Measurements from ENCODE around the gene IZUMO1. TPM values are rescaled to one million over a fixed set of nuclear protein-coding genes. Genes with fewer than 3 reads are reported as not detected.

The IZUMO1 gene
- total RNA-seq, 1 donor from 2014 or later = not detected

DNA sequence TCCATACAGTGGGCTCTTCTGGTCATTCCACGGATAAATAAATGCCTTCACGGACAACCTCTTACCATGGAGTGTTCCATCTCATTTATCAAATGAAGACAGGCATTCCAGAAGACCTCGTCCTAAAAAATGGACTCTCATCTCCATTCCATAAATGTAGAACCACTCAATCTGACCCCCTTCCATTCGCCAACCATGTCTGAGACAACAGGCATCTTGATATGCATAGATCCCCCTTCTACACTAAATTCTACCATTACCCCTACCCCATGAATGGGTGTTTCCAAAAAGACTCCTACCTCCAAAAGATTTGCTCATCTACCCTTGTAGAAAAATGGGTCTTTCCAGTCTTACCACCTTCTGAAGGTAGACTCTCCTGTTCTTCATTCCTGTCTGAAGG, 15.3 kb downstream of the IZUMO1 start:
- DNase-seq (ENCODE audit: low read depth) = no peak

DNA sequence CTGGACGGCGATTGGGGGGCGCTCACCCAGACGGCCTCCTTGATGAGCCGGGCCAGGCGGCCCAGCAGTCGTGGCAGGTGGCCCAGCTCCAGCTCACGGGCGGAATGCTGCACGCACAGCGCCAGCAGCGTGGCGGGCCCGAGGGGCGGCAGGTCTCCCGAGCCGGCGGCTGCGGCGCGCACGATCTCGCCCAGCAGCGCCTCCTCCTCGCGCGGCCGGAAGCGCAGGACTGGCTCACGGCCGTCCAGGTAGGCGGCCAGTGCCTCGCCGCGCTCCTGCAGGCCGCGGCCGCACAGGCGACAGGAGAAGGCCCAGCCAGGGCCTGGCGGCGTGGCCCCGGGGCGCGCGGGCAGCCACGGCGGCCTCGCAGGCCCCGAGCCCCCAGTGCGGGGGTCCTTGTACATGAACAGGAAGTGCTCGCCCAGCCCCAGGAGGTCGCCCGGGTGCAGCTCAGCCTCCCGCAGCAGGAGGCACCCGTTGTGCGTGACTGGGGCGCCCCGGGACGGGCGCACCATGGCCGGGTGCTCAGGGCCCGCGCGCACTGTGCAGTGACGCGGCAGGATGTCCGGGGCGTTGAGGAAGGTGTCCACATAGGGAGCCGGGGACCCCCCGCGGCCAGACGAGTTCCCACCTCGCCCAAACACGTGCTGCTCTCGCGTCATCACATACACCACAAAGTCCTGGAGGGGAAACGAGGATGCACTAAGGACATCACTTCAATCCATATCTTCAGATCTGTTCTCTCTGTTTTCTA, 17.6 kb downstream of the IZUMO1 start:
- Mint-ChIP-seq H3K9me3 (ENCODE audit: unreplicated experiment) (peaks cover 9% of the 10 kb centered on the region), H3K4me1 (ENCODE audit: low read depth, unreplicated experiment) (peaks cover 8% of the 10 kb centered on the region), H3K4me3 (ENCODE audit: unreplicated experiment) (no peak overlapping the region), H3K27me3 (ENCODE audit: low read depth, unreplicated experiment) (peaks cover 10% of the 10 kb centered on the region), H3K27ac (ENCODE audit: unreplicated experiment) (no peak overlapping the region), H3K36me3 (ENCODE audit: low read depth, unreplicated experiment) (peaks cover 2% of the 10 kb centered on the region)
- Histone ChIP-seq H3K4me3 (ENCODE audit: insufficient read depth, low read depth, low read length) (no peak overlapping the region), H4K20me1 (ENCODE audit: insufficient read depth, low read length) (no peaks in the 10 kb centered on the region), H3K4me2 (ENCODE audit: low read length) (peak overlapping the region; percentile 26), H3K9me3 (ENCODE audit: insufficient read depth, low read depth, low read length) (no peaks in the 10 kb centered on the region), H2AFZ (ENCODE audit: low read depth, low read length) (peak overlapping the region; percentile 26), H3K27ac (ENCODE audit: low read depth, low read length) (no peak overlapping the region), H3K9ac (ENCODE audit: low read length) (no peak overlapping the region), H3K27me3 (ENCODE audit: insufficient read depth, low read length) (peaks cover 5% of the 10 kb centered on the region), H3K36me3 (ENCODE audit: insufficient read depth, low read length) (no peaks in the 10 kb centered on the region), H3K79me2 (ENCODE audit: insufficient read depth, low read length) (no peaks in the 10 kb centered on the region), H3K4me1 (ENCODE audit: insufficient read depth, low read length) (peaks cover 6% of the 10 kb centered on the region)
- no peak for TF ChIP-seq EZH2 (IDR thresholded peaks at IDR 0.05; ENCODE audit: insufficient read depth, low read length)
- TF ChIP-seq, protein P1, sequence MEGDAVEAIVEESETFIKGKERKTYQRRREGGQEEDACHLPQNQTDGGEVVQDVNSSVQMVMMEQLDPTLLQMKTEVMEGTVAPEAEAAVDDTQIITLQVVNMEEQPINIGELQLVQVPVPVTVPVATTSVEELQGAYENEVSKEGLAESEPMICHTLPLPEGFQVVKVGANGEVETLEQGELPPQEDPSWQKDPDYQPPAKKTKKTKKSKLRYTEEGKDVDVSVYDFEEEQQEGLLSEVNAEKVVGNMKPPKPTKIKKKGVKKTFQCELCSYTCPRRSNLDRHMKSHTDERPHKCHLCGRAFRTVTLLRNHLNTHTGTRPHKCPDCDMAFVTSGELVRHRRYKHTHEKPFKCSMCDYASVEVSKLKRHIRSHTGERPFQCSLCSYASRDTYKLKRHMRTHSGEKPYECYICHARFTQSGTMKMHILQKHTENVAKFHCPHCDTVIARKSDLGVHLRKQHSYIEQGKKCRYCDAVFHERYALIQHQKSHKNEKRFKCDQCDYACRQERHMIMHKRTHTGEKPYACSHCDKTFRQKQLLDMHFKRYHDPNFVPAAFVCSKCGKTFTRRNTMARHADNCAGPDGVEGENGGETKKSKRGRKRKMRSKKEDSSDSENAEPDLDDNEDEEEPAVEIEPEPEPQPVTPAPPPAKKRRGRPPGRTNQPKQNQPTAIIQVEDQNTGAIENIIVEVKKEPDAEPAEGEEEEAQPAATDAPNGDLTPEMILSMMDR (IDR thresholded peaks at IDR 0.05; ENCODE audit: insufficient read depth, low read depth, low read length) = no peak
- FAIRE-seq = no peak
- DNase-seq (ENCODE audit: low read depth) = no peak

More for the DNA sequence above, 15.3 kb downstream of the IZUMO1 start:
- no peaks in the 10 kb centered on the region for H3K79me2 ChIP-seq (ENCODE audit: insufficient read depth, low read length)
- Mint-ChIP-seq H3K4me3 (ENCODE audit: unreplicated experiment) (no peak overlapping the region), H3K27ac (ENCODE audit: unreplicated experiment) (no peak overlapping the region), H3K27me3 (ENCODE audit: low read depth, unreplicated experiment) (peaks cover 10% of the 10 kb centered on the region), H3K9me3 (ENCODE audit: unreplicated experiment) (peaks cover 3% of the 10 kb centered on the region), H3K4me1 (ENCODE audit: low read depth, unreplicated experiment) (no peaks in the 10 kb centered on the region), H3K36me3 (ENCODE audit: low read depth, unreplicated experiment) (peaks cover 2% of the 10 kb centered on the region)
- H3K4me1 ChIP-seq (ENCODE audit: insufficient read depth, low read length) = no peaks in the 10 kb centered on the region
- H3K9me3 ChIP-seq (ENCODE audit: insufficient read depth, low read depth, low read length) = no peaks in the 10 kb centered on the region
- H2AFZ ChIP-seq (ENCODE audit: low read depth, low read length) = no peak overlapping the region
- no peaks in the 10 kb centered on the region for H3K36me3 ChIP-seq (ENCODE audit: insufficient read depth, low read length)
- no peak overlapping the region for H3K4me3 ChIP-seq (ENCODE audit: insufficient read depth, low read depth, low read length)
- peaks cover 5% of the 10 kb centered on the region for H3K27me3 ChIP-seq (ENCODE audit: insufficient read depth, low read length)
- no peaks in the 10 kb centered on the region for H4K20me1 ChIP-seq (ENCODE audit: insufficient read depth, low read length)
- H3K9ac ChIP-seq (ENCODE audit: low read length) = no peak overlapping the region
- no peak overlapping the region for H3K4me2 ChIP-seq (ENCODE audit: low read length)
- TF ChIP-seq EZH2 (IDR thresholded peaks at IDR 0.05; ENCODE audit: insufficient read depth, low read length) = no peak
- TF ChIP-seq, protein P1 (IDR thresholded peaks at IDR 0.05; ENCODE audit: insufficient read depth, low read depth, low read length) = no peak
- no peak overlapping the region for H3K27ac ChIP-seq (ENCODE audit: low read depth, low read length)
- FAIRE-seq = no peak

DNA sequence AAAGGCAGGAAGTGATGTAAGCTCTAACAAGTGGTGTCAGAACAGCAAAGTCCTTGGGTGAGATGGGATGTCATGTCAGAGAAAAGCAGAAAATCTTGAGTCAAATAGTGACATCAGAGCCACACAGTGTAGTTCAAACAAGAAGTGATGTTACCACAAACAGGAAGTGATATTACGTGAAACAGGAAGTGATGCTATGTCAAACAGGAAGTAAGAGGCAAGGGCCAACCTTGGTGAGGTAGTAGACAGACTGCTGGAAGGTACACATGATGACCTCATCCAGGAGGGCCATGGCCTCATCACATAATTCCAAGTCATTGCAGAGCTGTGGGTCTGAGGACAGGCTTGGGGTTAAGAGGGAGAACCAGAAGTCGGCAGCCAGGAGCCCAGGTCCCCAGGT, 20.2 kb downstream of the IZUMO1 start:
- no peaks in the 10 kb centered on the region for H4K20me1 ChIP-seq (ENCODE audit: insufficient read depth, low read length)
- Mint-ChIP-seq H3K27me3 (ENCODE audit: low read depth, unreplicated experiment) (peaks cover 4% of the 10 kb centered on the region), H3K36me3 (ENCODE audit: low read depth, unreplicated experiment) (peaks cover 2% of the 10 kb centered on the region), H3K4me1 (ENCODE audit: low read depth, unreplicated experiment) (peaks cover 8% of the 10 kb centered on the region), H3K27ac (ENCODE audit: unreplicated experiment) (no peak overlapping the region), H3K9me3 (ENCODE audit: unreplicated experiment) (peaks cover 9% of the 10 kb centered on the region), H3K4me3 (ENCODE audit: unreplicated experiment) (no peak overlapping the region)
- FAIRE-seq (no peak), DNase-seq (ENCODE audit: low read depth) (no peak)
- H3K27me3 ChIP-seq (ENCODE audit: insufficient read depth, low read length) = no peaks in the 10 kb centered on the region
- TF ChIP-seq, protein P1 (IDR thresholded peaks at IDR 0.05; ENCODE audit: insufficient read depth, low read depth, low read length) = no peak
- TF ChIP-seq EZH2 (IDR thresholded peaks at IDR 0.05; ENCODE audit: insufficient read depth, low read length) = no peak
- H3K9ac ChIP-seq (ENCODE audit: low read length) = no peak overlapping the region
- no peak overlapping the region for H3K4me3 ChIP-seq (ENCODE audit: insufficient read depth, low read depth, low read length)
- H2AFZ ChIP-seq (ENCODE audit: low read depth, low read length) = no peak overlapping the region
- H3K79me2 ChIP-seq (ENCODE audit: insufficient read depth, low read length) = no peaks in the 10 kb centered on the region
- H3K36me3 ChIP-seq (ENCODE audit: insufficient read depth, low read length) = no peaks in the 10 kb centered on the region
- H3K4me2 ChIP-seq (ENCODE audit: low read length) = no peak overlapping the region
- peaks cover 6% of the 10 kb centered on the region for H3K4me1 ChIP-seq (ENCODE audit: insufficient read depth, low read length)
- no peaks in the 10 kb centered on the region for H3K9me3 ChIP-seq (ENCODE audit: insufficient read depth, low read depth, low read length)
- H3K27ac ChIP-seq (ENCODE audit: low read depth, low read length) = no peak overlapping the region

All from astrocyte (in vitro differentiated cells and primary cell).